GM23338 (cell line): Measurements from ENCODE around the gene PLS3.

Experiments used
- CTCF ChIP-seq, 2 experiments: fragments of 200-600 bp in 1 of 2; sonication (generic) in 1 of 2; conservative IDR thresholded peaks; 2 replicates each; pipeline versions ENCODE4 v1.5.1 to v1.6.1; 2016 to 2017; ENCODE audit warnings: antibody characterized with exemption in 2 of 2, low read depth in 2 of 2, mild to moderate bottlenecking in 2 of 2, moderate library complexity in 1 of 2
- EZH2 ChIP-seq: fragments of 200-600 bp; sonication (generic); IDR thresholded peaks from one replicate; pipeline ENCODE4 v1.8.0; 2017; ENCODE audit warnings: antibody characterized with exemption, mild to moderate bottlenecking, low read depth; ENCODE audit not compliant: unreplicated experiment
- EZH2phosphoT487 ChIP-seq: fragments of 200-600 bp; sonication (generic); IDR thresholded peaks from one replicate; pipeline ENCODE4 v1.8.1; 2018; ENCODE audit warnings: antibody characterized with exemption; ENCODE audit not compliant: unreplicated experiment
- REST ChIP-seq: IDR thresholded peaks from one replicate; pipeline ENCODE4 v1.6.1; 2018; ENCODE audit warnings: antibody characterized with exemption; ENCODE audit not compliant: unreplicated experiment
- TF ChIP-seq, protein P1 (sequence below): IDR thresholded peaks from 2 replicates; pipeline ENCODE4 v1.6.1; 2016; ENCODE audit warnings: antibody characterized with exemption

- no peak for TF ChIP-seq CTCF (conservative IDR thresholded peaks at IDR 0.05; ENCODE audit: low read depth in 2 of 2)
- TF ChIP-seq, protein P1, sequence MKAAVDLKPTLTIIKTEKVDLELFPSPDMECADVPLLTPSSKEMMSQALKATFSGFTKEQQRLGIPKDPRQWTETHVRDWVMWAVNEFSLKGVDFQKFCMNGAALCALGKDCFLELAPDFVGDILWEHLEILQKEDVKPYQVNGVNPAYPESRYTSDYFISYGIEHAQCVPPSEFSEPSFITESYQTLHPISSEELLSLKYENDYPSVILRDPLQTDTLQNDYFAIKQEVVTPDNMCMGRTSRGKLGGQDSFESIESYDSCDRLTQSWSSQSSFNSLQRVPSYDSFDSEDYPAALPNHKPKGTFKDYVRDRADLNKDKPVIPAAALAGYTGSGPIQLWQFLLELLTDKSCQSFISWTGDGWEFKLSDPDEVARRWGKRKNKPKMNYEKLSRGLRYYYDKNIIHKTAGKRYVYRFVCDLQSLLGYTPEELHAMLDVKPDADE, result no peak
- TF ChIP-seq REST, result no peak
- no peak for TF ChIP-seq EZH2phosphoT487
- no peak for TF ChIP-seq EZH2
Measured at GRCh38 chrX:115579327-115579726, 18.4 kb downstream of the PLS3 start.
